Endometrial microvascular endothelial cells (primary cell): ENCODE data around the gene FAM53B. TPM values are rescaled to one million over a fixed set of nuclear protein-coding genes. Genes with fewer than 3 reads are reported as not detected.

Source experiments
- in situ Hi-C: cut with HindIII; loops from 2 replicates; pipeline ENCODE4 v1.10.0; 2017; ENCODE audit warnings: low sequenced_read_pairs, low pct_unique_long_range_greater_than_20kb; ENCODE audit errors: inconsistent ontology term
- total RNA-seq: library from RNA; depleted of rRNA; stranded (reverse); fragments of >200 nt; gene quantifications from one replicate; pipeline ENCODE4 v1.2.3, GENCODE V29; 2015; ENCODE audit errors: inconsistent ontology term

Gene FAM53B
- total RNA-seq, 1 donor from 2014 or later = 12.3 TPM

GRCh38 chr10:124587811-124588211 is 156.4 kb downstream of the FAM53B start:
- in situ Hi-C loops = no loop called here

GRCh38 chr10:124586142-124586541 is 158.0 kb downstream of the FAM53B start:
- in situ Hi-C loops = no loop called here

GRCh38 chr10:124579011-124579399 is 165.2 kb downstream of the FAM53B start:
- in situ Hi-C loops = no loop called here

- in situ Hi-C loops = no loop called here
Measured at GRCh38 chr10:124578231-124579010, 165.8 kb downstream of the FAM53B start.

- in situ Hi-C loops = no loop called here
Measured at GRCh38 chr10:124577651-124578050, 166.5 kb downstream of the FAM53B start.

GRCh38 chr10:124576526-124577420 is 167.4 kb downstream of the FAM53B start:
- in situ Hi-C loops = no loop called here

- in situ Hi-C loops = no loop called here
Measured at GRCh38 chr10:124575107-124576035, 168.8 kb downstream of the FAM53B start.

GRCh38 chr10:124574456-124575070 is 169.6 kb downstream of the FAM53B start:
- in situ Hi-C loops = no loop called here

- in situ Hi-C loops = no loop called here
Measured at GRCh38 chr10:124573726-124574455, 170.3 kb downstream of the FAM53B start.

- in situ Hi-C loops = no loop called here
Measured at GRCh38 chr10:124572751-124573150, 171.4 kb downstream of the FAM53B start.

- in situ Hi-C loops = no loop called here
Measured at GRCh38 chr10:124570646-124571045, 173.5 kb downstream of the FAM53B start.

- in situ Hi-C loops = no loop called here
Measured at GRCh38 chr10:124569623-124570470, 174.3 kb downstream of the FAM53B start.

Other genes starting within 250 kb of the FAM53B start
- 28.2 TPM for gene EEF1AKMT2, start 47.5 kb upstream of the FAM53B start, total RNA-seq
- gene ABRAXAS2, start 57.4 kb upstream of the FAM53B start, total RNA-seq = 18.6 TPM
- gene ZRANB1, start 197.7 kb upstream of the FAM53B start, total RNA-seq = 10.9 TPM